GM21381 (cell line): Measurements from ENCODE around the gene LCE1F.

ENCODE experiments used
- ATAC-seq: cut with Tn5 transposase; IDR thresholded peaks from one replicate; pipeline ENCODE4 v1.9.1; 2021; ENCODE audit warnings: mild to moderate bottlenecking, moderate library complexity; ENCODE audit not compliant: unreplicated experiment

Gene LCE1F

GRCh38 chr1:152774875-152775274, at the start of gene LCE1F:
LCE1F (plus strand) TSS chr1:152775140; CDS start chr1:152776372, 1,232 bp downstream.
- no peak for ATAC-seq

GRCh38 chr1:152725261-152725660, 49.7 kb upstream of the LCE1F start:
- ATAC-seq, result no peak

- ATAC-seq, result no peak
Observed at GRCh38 chr1:152728986-152729385, 46.0 kb upstream of the LCE1F start.

- no peak for ATAC-seq
Observed at GRCh38 chr1:152735648-152736047, 39.3 kb upstream of the LCE1F start.

- no peak for ATAC-seq
Observed at GRCh38 chr1:152737997-152738396, 36.9 kb upstream of the LCE1F start.

- no peak for ATAC-seq
Observed at GRCh38 chr1:152739841-152740240, 35.1 kb upstream of the LCE1F start.

- no peak for ATAC-seq
Observed at GRCh38 chr1:152741656-152742055, 33.3 kb upstream of the LCE1F start.

GRCh38 chr1:152743371-152744145, 31.4 kb upstream of the LCE1F start:
- no peak for ATAC-seq

- no peak for ATAC-seq
Observed at GRCh38 chr1:152745289-152745704, 29.6 kb upstream of the LCE1F start.

- no peak for ATAC-seq
Observed at GRCh38 chr1:152745765-152746444, 29.0 kb upstream of the LCE1F start.

- no peak for ATAC-seq
Observed at GRCh38 chr1:152747831-152748230, 27.1 kb upstream of the LCE1F start.

GRCh38 chr1:152752225-152752624, 22.7 kb upstream of the LCE1F start:
- ATAC-seq, result no peak

- ATAC-seq, result no peak
Observed at GRCh38 chr1:152753586-152753985, 21.4 kb upstream of the LCE1F start.

GRCh38 chr1:152756872-152757271, 18.1 kb upstream of the LCE1F start:
- ATAC-seq, result no peak

GRCh38 chr1:152757747-152758146, 17.2 kb upstream of the LCE1F start, which contains the start of gene KPRP:
KPRP (plus strand) TSS chr1:152758025; CDS start chr1:152759589, 1,564 bp downstream.
- ATAC-seq, result no peak

- no peak for ATAC-seq
Observed at GRCh38 chr1:152758636-152759035, 16.3 kb upstream of the LCE1F start.

- ATAC-seq, result no peak
Observed at GRCh38 chr1:152759453-152760173, 15.3 kb upstream of the LCE1F start.

GRCh38 chr1:152760551-152761190, 14.3 kb upstream of the LCE1F start:
- no peak for ATAC-seq

GRCh38 chr1:152761609-152762213, 13.2 kb upstream of the LCE1F start:
- ATAC-seq, result no peak

GRCh38 chr1:152768847-152769533, 6.0 kb upstream of the LCE1F start:
- no peak for ATAC-seq
